ENCODE data around the gene GABRB3. TPM values are rescaled to one million over a fixed set of nuclear protein-coding genes. Genes with fewer than 3 reads are reported as not detected.

The GABRB3 gene
- total and polyA plus RNA-seq, 2 of the 8 experiments (the other 6 are each of a cell fraction or from before 2014, with no cell fraction given): 98.8 to 163 TPM

DNA sequence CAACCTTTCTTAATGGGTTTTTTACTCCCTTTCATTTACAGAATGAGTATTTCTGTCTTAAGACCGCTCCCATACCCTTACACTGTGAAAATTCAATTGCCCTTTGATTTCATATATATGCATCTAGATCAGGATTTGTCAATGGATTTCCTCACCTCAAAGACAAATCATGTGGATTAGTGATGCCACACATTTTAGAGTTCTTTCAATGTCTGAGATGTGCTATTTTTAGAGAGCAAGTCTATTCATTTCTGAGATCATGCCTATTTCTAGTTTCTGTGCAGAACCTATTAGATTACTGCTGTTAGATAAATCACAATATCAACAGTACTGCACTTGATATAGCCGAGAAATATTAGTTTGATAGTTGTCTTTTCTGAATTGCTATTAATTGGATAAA lies 137.3 kb downstream of the GABRB3 start:
- Histone ChIP-seq H3K4me2 (ENCODE audit: insufficient read depth in 1 of 2, low read depth in 2 of 2, low read length in 2 of 2) (no peak overlapping the region), H3K4me1 (replicated peaks in 1 of 4; ENCODE audit: control insufficient read depth in 3 of 4, insufficient read depth in 4 of 4, low read length in 3 of 4) (peaks cover 8 to 24% (median 18%) of the 10 kb centered on the region in 4 experiments), H3K79me2 (ENCODE audit: control insufficient read depth in 1 of 2, insufficient read depth in 2 of 2, low read length in 2 of 2) (peaks cover 0 to 82% of the 10 kb centered on the region in 2 experiments; a peak in 2 of 4 replicates), H3K27ac (ENCODE audit: low read depth, low read length) (no peak overlapping the region), H2BK120ac (replicated peaks; ENCODE audit: low read depth, low read length) (no peak overlapping the region), H3K4me3 (ENCODE audit: extremely low read depth in 1 of 4, insufficient read depth in 2 of 4, low read depth in 3 of 4, low read length in 4 of 4) (no peak overlapping the region), H3K79me1 (ENCODE audit: low read depth, low read length) (peaks cover 4% of the 10 kb centered on the region; the same call in 1 of the 2 replicates), H2BK12ac (ENCODE audit: low read depth, low read length) (no peak overlapping the region), H3K36me3 (ENCODE audit: control insufficient read depth in 2 of 4, insufficient read depth in 4 of 4, low read length in 3 of 4) (no peaks in the 10 kb centered on the region; a peak in 1 of 8 replicates), H2BK5ac (ENCODE audit: low read depth, low read length) (no peak overlapping the region), H3K4ac (replicated peaks; ENCODE audit: insufficient read length, low read depth, low read length) (no peak overlapping the region), H2BK20ac (ENCODE audit: low read length) (no peak overlapping the region), H3K23me2 (ENCODE audit: low read depth, low read length) (no peaks in the 10 kb centered on the region; the same call in 1 of the 2 replicates), H3K14ac (ENCODE audit: insufficient read length) (no peak overlapping the region), H3K27me3 (replicated peaks in 1 of 4; ENCODE audit: control insufficient read depth in 3 of 4, extremely low read depth in 1 of 4, insufficient read depth in 3 of 4, low read length in 3 of 4) (no peaks in the 10 kb centered on the region), H4K91ac (replicated peaks; ENCODE audit: insufficient read length, low read length) (no peak overlapping the region), H2AFZ (ENCODE audit: low read length) (no peak overlapping the region), H3K23ac (ENCODE audit: insufficient read length) (no peak overlapping the region), H3K56ac (replicated peaks; ENCODE audit: insufficient read length, low read depth, low read length) (no peak overlapping the region), H4K20me1 (replicated peaks in 1 of 2; ENCODE audit: control insufficient read depth in 1 of 2, insufficient read depth in 2 of 2, low read length in 2 of 2) (peaks cover 0 to 5% of the 10 kb centered on the region in 2 experiments), H4K8ac (ENCODE audit: extremely low read depth, insufficient read depth, low read length) (no peak overlapping the region), H3K18ac (ENCODE audit: extremely low read depth, low read length) (no peak overlapping the region), H4K5ac (ENCODE audit: insufficient read length, low read depth, low read length) (no peak overlapping the region), H2AK5ac (ENCODE audit: low read depth, low read length) (no peak overlapping the region), H2BK15ac (ENCODE audit: low read length) (no peak overlapping the region), H3K9ac (replicated peaks in 1 of 4; ENCODE audit: extremely low read depth in 1 of 4, low read depth in 3 of 4, low read length in 3 of 4) (no peak overlapping the region), H3K9me3 (ENCODE audit: insufficient read depth in 2 of 2, low read depth in 1 of 2, low read length in 1 of 2) (no peaks in the 10 kb centered on the region)
- 97% methylated on average over 2 of the region's 2 CpGs; no CpG with 5 or more reads in 1 of the 2 experiments for WGBS, 2 experiments (ENCODE audit: extremely low coverage in 1 of 2, insufficient coverage in 1 of 2, insufficient read length in 1 of 2, insufficient replicate concordance in 2 of 2, low coverage in 1 of 2, low lambda C conversion rate in 2 of 2, missing lambda C conversion rate in 1 of 2)
- ChIA-PET POLR2A (ENCODE audit: partially characterized antibody) (interaction anchor here (0.6 kb wide), 1 partner anchor 280 kb away, joined by 3 read pairs; no protein-coding TSS in a partner anchor), CTCF (ENCODE audit: partially characterized antibody) (no interaction called here)
- DNase-seq (ENCODE audit: low read depth in 1 of 2, low spot score in 2 of 2) (no peak), FAIRE-seq (no peak)
- TF ChIP-seq SIRT6 (IDR thresholded peaks at IDR 0.05; ENCODE audit: low read length) (no peak), E2F6 (IDR thresholded peaks at IDR 0.05) (no peak), JUND (IDR thresholded peaks at IDR 0.05; ENCODE audit: low read length) (no peak), EP300 (IDR thresholded peaks at IDR 0.05; ENCODE audit: borderline replicate concordance in 1 of 2, low read depth in 2 of 2, low read length in 2 of 2) (no peak)

All from H1 (cell line).